AG04449 (cell line): ENCODE measurements around the gene FAM162A.

ENCODE experiments used
- CTCF ChIA-PET: fragments of 350-600 bp; formaldehyde crosslinking; extraction: SDS; loops from one replicate; lab custom pipeline; 2021; ENCODE audit warnings: antibody characterized with exemption; lab: Yijun Ruan, JAX
- POLR2A ChIA-PET: fragments of 400-600, 350-600 bp; formaldehyde crosslinking; extraction: SDS; loops from one replicate; lab custom pipeline; 2020; ENCODE audit warnings: antibody characterized with exemption, inconsistent platforms; lab: Yijun Ruan, JAX
- DNase-seq: peaks from one replicate; pipeline ENCODE4 v3.0.0-alpha.2; 2010; ENCODE audit warnings: low read depth, low spot score
- H3K4me3 ChIP-seq: 2 replicates; pipeline ENCODE4 v1.5.1; 2011; ENCODE audit warnings: low read depth, mild to moderate bottlenecking, control low read depth, low read length
- TF ChIP-seq, protein P1 (sequence below): IDR thresholded peaks from one replicate; pipeline ENCODE4 v1.5.1; 2011; ENCODE audit warnings: mild to moderate bottlenecking, moderate library complexity, low read length, control low read depth, inconsistent platforms; ENCODE audit not compliant: insufficient read depth; ENCODE audit errors: missing control alignments

The FAM162A gene

GRCh38 chr3:122377975-122378374 lies 6.0 kb upstream of the FAM162A start:
- TF ChIP-seq, protein P1, sequence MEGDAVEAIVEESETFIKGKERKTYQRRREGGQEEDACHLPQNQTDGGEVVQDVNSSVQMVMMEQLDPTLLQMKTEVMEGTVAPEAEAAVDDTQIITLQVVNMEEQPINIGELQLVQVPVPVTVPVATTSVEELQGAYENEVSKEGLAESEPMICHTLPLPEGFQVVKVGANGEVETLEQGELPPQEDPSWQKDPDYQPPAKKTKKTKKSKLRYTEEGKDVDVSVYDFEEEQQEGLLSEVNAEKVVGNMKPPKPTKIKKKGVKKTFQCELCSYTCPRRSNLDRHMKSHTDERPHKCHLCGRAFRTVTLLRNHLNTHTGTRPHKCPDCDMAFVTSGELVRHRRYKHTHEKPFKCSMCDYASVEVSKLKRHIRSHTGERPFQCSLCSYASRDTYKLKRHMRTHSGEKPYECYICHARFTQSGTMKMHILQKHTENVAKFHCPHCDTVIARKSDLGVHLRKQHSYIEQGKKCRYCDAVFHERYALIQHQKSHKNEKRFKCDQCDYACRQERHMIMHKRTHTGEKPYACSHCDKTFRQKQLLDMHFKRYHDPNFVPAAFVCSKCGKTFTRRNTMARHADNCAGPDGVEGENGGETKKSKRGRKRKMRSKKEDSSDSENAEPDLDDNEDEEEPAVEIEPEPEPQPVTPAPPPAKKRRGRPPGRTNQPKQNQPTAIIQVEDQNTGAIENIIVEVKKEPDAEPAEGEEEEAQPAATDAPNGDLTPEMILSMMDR, result no peak
- POLR2A ChIA-PET, result no interaction called here
- CTCF ChIA-PET, result no interaction called here
- H3K4me3 ChIP-seq, result no peak overlapping the region
- no peak for DNase-seq

GRCh38 chr3:122382888-122383666 lies 905 bp upstream of the FAM162A start, which contains the start of gene MIX23:
TSS of gene MIX23 (minus strand) at chr3:122383231. CDS start at chr3:122383224, 7 bp downstream.
- DNase-seq, result peak; percentile 21
- ChIA-PET POLR2A (interaction anchor here (0.6 kb wide), 1 partner anchor 11 kb away, joined by 3 read pairs; no protein-coding TSS in a partner anchor), CTCF (interaction anchor here (0.8 to 3.9 kb wide), 3 partner anchors 10 to 843 kb away, joined by 3 to 47 read pairs (median 3); no protein-coding TSS in a partner anchor)
- TF ChIP-seq, protein P1, result no peak
- peak within 1 kb of the TSS; percentile 78 for H3K4me3 ChIP-seq

DNA sequence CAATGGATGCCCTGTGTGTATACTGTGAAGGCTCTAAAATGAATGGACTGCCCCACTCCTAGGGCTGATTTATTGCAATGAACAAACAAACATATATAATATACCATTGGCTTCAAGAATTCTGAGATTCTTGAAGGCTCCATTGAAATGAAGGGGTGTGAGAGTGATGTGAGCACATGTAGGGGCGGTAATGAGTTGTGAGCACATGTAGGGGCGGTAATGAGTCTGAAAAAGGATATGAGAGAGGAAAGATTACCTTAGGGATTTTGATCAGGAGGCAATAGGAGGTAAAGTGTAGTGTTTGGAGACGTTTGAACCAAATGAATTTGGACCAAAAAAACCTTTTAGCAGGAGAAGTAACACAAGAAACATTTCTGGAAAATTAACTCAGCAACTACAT lies 3.7 kb downstream of the FAM162A start:
- TF ChIP-seq, protein P1, result no peak
- CTCF ChIA-PET, result no interaction called here

GRCh38 chr3:122389197-122389596 lies 5.2 kb downstream of the FAM162A start:
- CTCF ChIA-PET, result interaction anchor here (1.3 to 6.2 kb wide), 3 partner anchors 10 to 289 kb away, joined by 4 to 71 read pairs (median 6); partner anchors contain the start of gene PARP14

More for the DNA sequence above, 3.7 kb downstream of the FAM162A start:
- no peak overlapping the region for H3K4me3 ChIP-seq
- no peak for DNase-seq
- POLR2A ChIA-PET, result no interaction called here

GRCh38 chr3:122389892-122390291 lies 5.9 kb downstream of the FAM162A start:
- TF ChIP-seq, protein P1, result no peak
- H3K4me3 ChIP-seq, result no peak overlapping the region
- ChIA-PET POLR2A (no interaction called here), CTCF (interaction anchor here (1.3 to 6.2 kb wide), 3 partner anchors 10 to 289 kb away, joined by 4 to 71 read pairs (median 6); partner anchors contain the start of gene PARP14)
- no peak for DNase-seq

More at GRCh38 chr3:122389197-122389596, 5.2 kb downstream of the FAM162A start:
- POLR2A ChIA-PET, result no interaction called here
- TF ChIP-seq, protein P1, result no peak
- no peak for DNase-seq
- H3K4me3 ChIP-seq, result no peak overlapping the region

GRCh38 chr3:122390665-122391064 lies 6.7 kb downstream of the FAM162A start:
- no peak for DNase-seq
- POLR2A ChIA-PET, result no interaction called here
- no peak overlapping the region for H3K4me3 ChIP-seq
- CTCF ChIA-PET, result interaction anchor here (1.3 to 6.2 kb wide), 3 partner anchors 9 to 290 kb away, joined by 4 to 71 read pairs (median 6); partner anchors contain the start of gene PARP14
- TF ChIP-seq, protein P1, result no peak
